H1 (cell line): Measurements from ENCODE around the gene BLOC1S3. TPM values are rescaled to one million over a fixed set of nuclear protein-coding genes. Genes with fewer than 3 reads are reported as not detected.

ENCODE experiments used
- CTCF ChIA-PET: fragments of 300-600 bp; sonication (Branson Sonifier 250); formaldehyde crosslinking; loops from one replicate; lab custom pipeline; 2021; ENCODE audit not compliant: partially characterized antibody; lab: Charles Lee
- POLR2A ChIA-PET: fragments of 300-600 bp; sonication (Branson Sonifier 250); formaldehyde crosslinking; loops from one replicate; lab custom pipeline; 2021; ENCODE audit warnings: inconsistent platforms; ENCODE audit not compliant: partially characterized antibody; lab: Charles Lee
- DNase-seq, 2 experiments: peaks; one replicate each; pipeline versions ENCODE4 v3.0.0 to v3.0.0-alpha.2; 2010 to 2022; ENCODE audit warnings: low spot score in 2 of 2, low read depth in 1 of 2, mixed read lengths in 1 of 2
- FAIRE-seq: peaks from 2 replicates; lab custom pipeline; 2011; peaks lifted over from hg19 to GRCh38; lab: Jason Lieb, UNC
- H2AFZ ChIP-seq: 2 replicates; pipeline ENCODE4 v1.8.1; 2012; ENCODE audit warnings: low read length, inconsistent platforms
- H2AK5ac ChIP-seq: 2 replicates; pipeline ENCODE4 v1.6.1; 2013; ENCODE audit warnings: low read depth, low read length
- H2BK120ac ChIP-seq: replicated peaks from 2 replicates; pipeline ENCODE3; 2013; ENCODE audit warnings: low read depth, low read length, inconsistent platforms
- H2BK12ac ChIP-seq: 2 replicates; pipeline ENCODE4 v1.6.1; 2013; ENCODE audit warnings: low read depth, low read length
- H2BK15ac ChIP-seq: 2 replicates; pipeline ENCODE4 v1.6.1; 2013; ENCODE audit warnings: low read length
- H2BK20ac ChIP-seq: 2 replicates; pipeline ENCODE4 v1.6.1; 2013; ENCODE audit warnings: low read length
- H2BK5ac ChIP-seq: 2 replicates; pipeline ENCODE4 v1.6.1; 2013; ENCODE audit warnings: low read depth, low read length
- H3K14ac ChIP-seq: 2 replicates; pipeline ENCODE4 v1.6.1; 2013; ENCODE audit warnings: inconsistent platforms; ENCODE audit not compliant: insufficient read length
- H3K18ac ChIP-seq: 2 replicates; pipeline ENCODE4 v1.6.1; 2013; ENCODE audit warnings: low read length; ENCODE audit errors: extremely low read depth
- H3K23ac ChIP-seq: 2 replicates; pipeline ENCODE4 v1.6.1; 2013; ENCODE audit warnings: inconsistent platforms; ENCODE audit not compliant: insufficient read length
- H3K23me2 ChIP-seq: 2 replicates; pipeline ENCODE4 v1.6.1; 2013; ENCODE audit warnings: low read depth, low read length
- H3K27ac ChIP-seq: 2 replicates; pipeline ENCODE4 v1.6.1; 2011; ENCODE audit warnings: low read depth, low read length, inconsistent platforms
- H3K27me3 ChIP-seq, 4 experiments: replicated peaks in 1 of 4; 1 replicate in 1 of 4; 2 replicates in 3 of 4; pipeline versions ENCODE4 v1.6.1 to v1.8.1; 2011 to 2013; ENCODE audit warnings: low read length in 3 of 4, mild to moderate bottlenecking in 3 of 4, inconsistent platforms in 2 of 4, mixed read lengths in 2 of 4, moderate library complexity in 1 of 4; ENCODE audit not compliant: control insufficient read depth in 3 of 4, insufficient read depth in 3 of 4; ENCODE audit errors: extremely low read depth in 1 of 4
- H3K36me3 ChIP-seq, 4 experiments: 2 replicates each; pipeline versions ENCODE4 v1.6.1 to v1.8.1; 2011 to 2013; ENCODE audit warnings: mild to moderate bottlenecking in 4 of 4, low read length in 3 of 4, moderate library complexity in 2 of 4, control low read depth in 1 of 4, inconsistent platforms in 1 of 4; ENCODE audit not compliant: insufficient read depth in 4 of 4, control insufficient read depth in 2 of 4
- H3K4ac ChIP-seq: replicated peaks from 2 replicates; pipeline ENCODE3; 2013; ENCODE audit warnings: low read length, low read depth, mixed read lengths, inconsistent platforms; ENCODE audit not compliant: insufficient read length
- H3K4me1 ChIP-seq, 4 experiments: replicated peaks in 1 of 4; 1 replicate in 1 of 4; 2 replicates in 3 of 4; pipeline versions ENCODE4 v1.6.1 to v1.8.1; 2011 to 2013; ENCODE audit warnings: low read length in 3 of 4, inconsistent platforms in 2 of 4, mixed read lengths in 1 of 4; ENCODE audit not compliant: insufficient read depth in 4 of 4, control insufficient read depth in 3 of 4
- H3K4me2 ChIP-seq, 2 experiments: 2 replicates each; pipeline versions ENCODE4 v1.6.1 to v1.8.1; 2011 to 2013; ENCODE audit warnings: low read depth in 2 of 2, low read length in 2 of 2, control low read depth in 1 of 2, inconsistent platforms in 1 of 2, mild to moderate bottlenecking in 1 of 2; ENCODE audit not compliant: insufficient read depth in 1 of 2
- H3K4me3 ChIP-seq, 4 experiments: fragments of 200-600, 300-600 bp in 1 of 4; sonication (generic), shearing (Covaris generic), sonication (Bioruptor Twin) in 1 of 4; 2 replicates each; pipeline versions ENCODE4 v1.5.1 to v1.8.1; 2011 to 2016; ENCODE audit warnings: low read length in 4 of 4, low read depth in 3 of 4, control low read depth in 2 of 4, inconsistent platforms in 2 of 4, mild to moderate bottlenecking in 2 of 4, mixed read lengths in 1 of 4, moderate library complexity in 1 of 4; ENCODE audit not compliant: insufficient read depth in 2 of 4; ENCODE audit errors: extremely low read depth in 1 of 4
- H3K56ac ChIP-seq: replicated peaks from 2 replicates; pipeline ENCODE3; 2013; ENCODE audit warnings: low read depth, mild to moderate bottlenecking, mixed read lengths, low read length, inconsistent platforms; ENCODE audit not compliant: insufficient read length
- H3K79me1 ChIP-seq: 2 replicates; pipeline ENCODE4 v1.6.1; 2013; ENCODE audit warnings: low read depth, low read length, control low read depth
- H3K79me2 ChIP-seq, 2 experiments: 2 replicates each; pipeline versions ENCODE4 v1.6.1 to v1.8.1; 2012 to 2013; ENCODE audit warnings: low read length in 2 of 2, mild to moderate bottlenecking in 2 of 2, inconsistent platforms in 1 of 2; ENCODE audit not compliant: insufficient read depth in 2 of 2, control insufficient read depth in 1 of 2
- H3K9ac ChIP-seq, 4 experiments: replicated peaks in 1 of 4; 1 replicate in 1 of 4; 2 replicates in 3 of 4; pipeline versions ENCODE4 v1.6.1 to v1.8.1; 2011 to 2013; ENCODE audit warnings: low read depth in 3 of 4, low read length in 3 of 4, control low read depth in 2 of 4, mild to moderate bottlenecking in 2 of 4, moderate library complexity in 2 of 4, inconsistent platforms in 1 of 4; ENCODE audit errors: extremely low read depth in 1 of 4
- H3K9me3 ChIP-seq, 2 experiments: 2 replicates each; pipeline versions ENCODE4 v1.6.1 to v1.8.1; 2012 to 2013; ENCODE audit warnings: mild to moderate bottlenecking in 2 of 2, moderate library complexity in 2 of 2, control low read depth in 1 of 2, inconsistent platforms in 1 of 2, low read depth in 1 of 2, low read length in 1 of 2, mixed read lengths in 1 of 2; ENCODE audit not compliant: insufficient read depth in 2 of 2
- H4K20me1 ChIP-seq, 2 experiments: replicated peaks in 1 of 2; 2 replicates each; pipeline versions ENCODE3 to v1.8.1; 2011 to 2013; ENCODE audit warnings: inconsistent platforms in 2 of 2, low read length in 2 of 2, mild to moderate bottlenecking in 1 of 2; ENCODE audit not compliant: insufficient read depth in 2 of 2, control insufficient read depth in 1 of 2
- H4K5ac ChIP-seq: 2 replicates; pipeline ENCODE4 v1.6.1; 2013; ENCODE audit warnings: low read length, low read depth, mixed read lengths, inconsistent platforms; ENCODE audit not compliant: insufficient read length
- H4K8ac ChIP-seq: 2 replicates; pipeline ENCODE4 v1.8.0; 2013; ENCODE audit warnings: mild to moderate bottlenecking, moderate library complexity, low read length, inconsistent platforms; ENCODE audit not compliant: insufficient read depth; ENCODE audit errors: extremely low read depth
- H4K91ac ChIP-seq: replicated peaks from 2 replicates; pipeline ENCODE3; 2013; ENCODE audit warnings: low read length, mixed read lengths, inconsistent platforms; ENCODE audit not compliant: insufficient read length
- SP2 ChIP-seq: IDR thresholded peaks from 2 replicates; pipeline ENCODE4 v1.6.1; 2012; ENCODE audit warnings: mild to moderate bottlenecking, low read length, inconsistent platforms
- SP4 ChIP-seq: IDR thresholded peaks from 2 replicates; pipeline ENCODE4 v1.6.1; 2012; ENCODE audit warnings: low read length, inconsistent platforms
- SUZ12 ChIP-seq: fragments of 200-600 bp; sonication (generic); IDR thresholded peaks from 2 replicates; pipeline ENCODE4 v1.6.1; 2012; ENCODE audit warnings: mild to moderate bottlenecking, inconsistent platforms, low read length, moderate library complexity, mixed read lengths
- TAF7 ChIP-seq: optimal IDR thresholded peaks from 2 replicates; pipeline ENCODE3; 2011; ENCODE audit warnings: low read depth, mild to moderate bottlenecking, inconsistent platforms, low read length, moderate library complexity, borderline replicate concordance
- TBP ChIP-seq: IDR thresholded peaks from 2 replicates; pipeline ENCODE4 v1.6.1; 2011; ENCODE audit warnings: low read depth, low read length, improper control_type of control experiment
- WGBS, 2 experiments: shearing (Covaris generic) in 1 of 2; methylation state at CpG; one replicate each; pipeline versions ENCODE4 v1.1.6 to v1.1.7; 2013 to 2015; ENCODE audit warnings: low lambda C conversion rate in 2 of 2, mixed read lengths in 2 of 2, inconsistent platforms in 1 of 2, low coverage in 1 of 2, missing lambda C conversion rate in 1 of 2; ENCODE audit not compliant: insufficient replicate concordance in 2 of 2, insufficient coverage in 1 of 2, insufficient read length in 1 of 2; ENCODE audit errors: extremely low coverage in 1 of 2, missing lambda C conversion rate in 1 of 2; 5-methylcytosine and 5-hydroxymethylcytosine counted together
- polyA plus RNA-seq, 7 experiments: library from polyadenylated mRNA; depleted of rRNA in 3 of 7; stranded (reverse) in 5 of 7; unstranded in 2 of 7; fragments of >200 nt in 5 of 7; fragments of 200-250 nt in 2 of 7; gene quantifications; 1 replicate in 5 of 7; 2 replicates in 1 of 7; 4 replicates in 1 of 7; pipeline versions ENCODE4 v1.2.1 to v1.2.3, GENCODE V29; 2011 to 2013; ENCODE audit warnings: missing spikeins in 2 of 7, mixed read lengths in 2 of 7
- total RNA-seq: library from RNA; stranded (reverse); fragmentation: NEBNext Ultra II Directional; extraction: Animal tissue kit (Norgen Biotek cat#: 25700); gene quantifications from 2 replicates; pipeline ENCODE4 v1.2.1, GENCODE V29; 2021
- TF ChIP-seq, protein P1 (sequence below), 3 experiments: IDR thresholded peaks; 1 replicate in 2 of 3; 2 replicates in 1 of 3; pipeline versions ENCODE4 v1.5.1 to v1.6.1; 2011; ENCODE audit warnings: low read length in 3 of 3, mild to moderate bottlenecking in 3 of 3, inconsistent platforms in 2 of 3, low read depth in 1 of 3, moderate library complexity in 1 of 3; ENCODE audit not compliant: insufficient read depth in 1 of 3; ENCODE audit errors: control extremely low read depth in 1 of 3

The BLOC1S3 gene
- total and polyA plus RNA-seq, 2 of the 8 experiments (the other 6 are each of a cell fraction or from before 2014, with no cell fraction given) = 6.0 to 6.1 TPM

DNA sequence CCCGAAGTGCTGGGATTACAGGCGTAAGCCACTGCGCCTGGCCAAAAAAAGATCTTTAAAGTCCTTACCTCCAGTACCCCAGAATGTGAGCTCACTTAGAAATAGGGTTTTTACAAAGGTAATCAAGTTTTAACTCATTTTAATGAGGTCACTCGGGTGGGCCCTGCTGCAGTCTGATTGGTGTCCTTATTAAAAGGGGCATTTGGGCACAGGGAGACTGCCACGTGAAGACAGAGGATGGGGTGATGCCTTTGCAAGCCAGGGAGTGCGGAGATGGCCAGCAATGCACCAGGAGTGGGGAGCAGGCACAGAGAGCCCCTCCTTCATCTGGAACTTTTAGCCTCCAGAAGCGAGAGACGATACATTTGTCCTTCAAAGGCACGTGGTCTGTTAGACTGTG is 29.5 kb upstream of the BLOC1S3 start:
- peaks cover 13 to 32% (median 30%) of the 10 kb centered on the region in 4 experiments for H3K27me3 ChIP-seq
- H3K18ac ChIP-seq = no peak overlapping the region
- H2BK120ac ChIP-seq = no peak overlapping the region
- no peak overlapping the region for H3K14ac ChIP-seq
- H2BK20ac ChIP-seq = no peak overlapping the region
- no peak overlapping the region for H2AK5ac ChIP-seq
- H3K56ac ChIP-seq = no peak overlapping the region
- CTCF ChIA-PET = interaction anchor here (0.6 to 5.5 kb wide), 21 partner anchors 9 to 657 kb away, joined by 3 to 32 read pairs (median 4); partner anchors contain the start of genes EXOC3L2 and NKPD1
- no peak overlapping the region for H2BK12ac ChIP-seq
- no peak overlapping the region for H4K91ac ChIP-seq
- peaks cover 9% of the 10 kb centered on the region; the same call in 1 of the 2 replicates for H3K23me2 ChIP-seq
- no peak overlapping the region for H4K5ac ChIP-seq
- TF ChIP-seq TAF7 = no peak
- no peak for TF ChIP-seq SP4
- TF ChIP-seq TBP = no peak
- no peak for TF ChIP-seq SP2
- TF ChIP-seq, protein P1, sequence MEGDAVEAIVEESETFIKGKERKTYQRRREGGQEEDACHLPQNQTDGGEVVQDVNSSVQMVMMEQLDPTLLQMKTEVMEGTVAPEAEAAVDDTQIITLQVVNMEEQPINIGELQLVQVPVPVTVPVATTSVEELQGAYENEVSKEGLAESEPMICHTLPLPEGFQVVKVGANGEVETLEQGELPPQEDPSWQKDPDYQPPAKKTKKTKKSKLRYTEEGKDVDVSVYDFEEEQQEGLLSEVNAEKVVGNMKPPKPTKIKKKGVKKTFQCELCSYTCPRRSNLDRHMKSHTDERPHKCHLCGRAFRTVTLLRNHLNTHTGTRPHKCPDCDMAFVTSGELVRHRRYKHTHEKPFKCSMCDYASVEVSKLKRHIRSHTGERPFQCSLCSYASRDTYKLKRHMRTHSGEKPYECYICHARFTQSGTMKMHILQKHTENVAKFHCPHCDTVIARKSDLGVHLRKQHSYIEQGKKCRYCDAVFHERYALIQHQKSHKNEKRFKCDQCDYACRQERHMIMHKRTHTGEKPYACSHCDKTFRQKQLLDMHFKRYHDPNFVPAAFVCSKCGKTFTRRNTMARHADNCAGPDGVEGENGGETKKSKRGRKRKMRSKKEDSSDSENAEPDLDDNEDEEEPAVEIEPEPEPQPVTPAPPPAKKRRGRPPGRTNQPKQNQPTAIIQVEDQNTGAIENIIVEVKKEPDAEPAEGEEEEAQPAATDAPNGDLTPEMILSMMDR (IDR thresholded peaks at IDR 0.05; ENCODE audit: control extremely low read depth in 1 of 3, insufficient read depth in 1 of 3, low read depth in 1 of 3, low read length in 3 of 3) = no peak
- TF ChIP-seq SUZ12 = no peak
- no peak overlapping the region for H3K4me3 ChIP-seq
- H3K27ac ChIP-seq = no peak overlapping the region
- H4K8ac ChIP-seq = no peak overlapping the region
- H3K9me3 ChIP-seq = peaks cover 0 to 8% of the 10 kb centered on the region in 2 experiments; a peak in 1 of 4 replicates
- H3K4me1 ChIP-seq = peaks cover 0 to 13% (median 3%) of the 10 kb centered on the region in 4 experiments; a peak in 6 of 7 replicates
- FAIRE-seq (no peak), DNase-seq (no peak)
- H3K79me1 ChIP-seq = no peaks in the 10 kb centered on the region; the same call in 1 of the 2 replicates
- no peak overlapping the region for H2AFZ ChIP-seq
- H3K79me2 ChIP-seq = no peaks in the 10 kb centered on the region
- no peak overlapping the region for H3K4me2 ChIP-seq
- no peak overlapping the region for H3K23ac ChIP-seq
- H3K36me3 ChIP-seq = peaks cover 0 to 13% (median 0%) of the 10 kb centered on the region in 4 experiments; a peak in 2 of 8 replicates
- WGBS, 2 experiments = 88% methylated on average over 9 of the region's 9 CpGs; no CpG with 5 or more reads in 1 of the 2 experiments
- no peak overlapping the region for H3K9ac ChIP-seq
- POLR2A ChIA-PET = interaction anchor here (0.6 to 3.2 kb wide), 10 partner anchors 9 to 74 kb away, joined by 3 to 20 read pairs (median 3); partner anchors contain the start of gene NKPD1
- H2BK5ac ChIP-seq = no peak overlapping the region
- no peak overlapping the region for H3K4ac ChIP-seq
- H4K20me1 ChIP-seq = peaks cover 0 to 18% of the 10 kb centered on the region in 2 experiments
- no peak overlapping the region for H2BK15ac ChIP-seq
